K562 (cell line): ENCODE data around the gene ZSWIM8. TPM values are rescaled to one million over a fixed set of nuclear protein-coding genes. Genes with fewer than 3 reads are reported as not detected.
A peak's percentile ranks its signal among the peaks of the same experiment; 100 is the strongest.

Source experiments
- ATAC-seq: fragments of 200-7000 bp; cut with Tn5 transposase; 3 replicates; pipeline ENCODE4 v1.9.1; 2020; ENCODE audit warnings: moderate library complexity
- BruUV-seq: library from RNA; stranded (reverse); fragments of 400-500 nt; replicated peaks from 2 replicates; lab custom pipeline; 2021; lab: Mats Ljungman, UMichigan
- CTCF ChIA-PET: fragments of 300-600 bp; formaldehyde crosslinking; extraction: SDS; loops from one replicate; lab custom pipeline; 2021; ENCODE audit warnings: low intra/inter-chr PET ratio; lab: Yijun Ruan, JAX
- POLR2A ChIA-PET: fragments of 300-600, 350-650 bp; sonication (Branson Sonifier 250); formaldehyde crosslinking; extraction: SDS; loops from one replicate; lab custom pipeline; 2021; ENCODE audit warnings: antibody characterized with exemption, inconsistent platforms; lab: Yijun Ruan, JAX
- DNase-seq, 4 experiments: peaks; one replicate each; pipeline versions ENCODE4 v3.0.0 to v3.0.0-alpha.2; 2011 to 2018; ENCODE audit warnings: low spot score in 3 of 4, mixed read lengths in 3 of 4; ENCODE audit errors: extremely low read depth in 1 of 4
- FAIRE-seq: peaks from 2 replicates; lab custom pipeline; 2011; peaks lifted over from hg19 to GRCh38; lab: Jason Lieb, UNC
- H2AFZ ChIP-seq: 2 replicates; pipeline ENCODE4 v1.6.0; 2011; ENCODE audit warnings: low read depth, low read length, control low read depth, inconsistent platforms
- H3K27ac ChIP-seq: fragments of 200-600 bp; 3 replicates; pipeline ENCODE4 v1.8.0; 2011; ENCODE audit warnings: low read depth, mild to moderate bottlenecking, control low read depth, inconsistent platforms, low read length, moderate library complexity, mixed read lengths; ENCODE audit errors: extremely low read depth
- H3K27me3 ChIP-seq, 2 experiments: fragments of 300-600 bp in 1 of 2; 2 replicates in 1 of 2; 3 replicates in 1 of 2; pipeline versions ENCODE4 v1.6.0 to v1.8.0; 2011; ENCODE audit warnings: inconsistent platforms in 2 of 2, low read length in 2 of 2, mild to moderate bottlenecking in 1 of 2, mixed read lengths in 1 of 2, moderate library complexity in 1 of 2; ENCODE audit not compliant: control insufficient read depth in 2 of 2, insufficient read depth in 2 of 2
- H3K36me3 ChIP-seq: fragments of 300-600 bp; 3 replicates; pipeline ENCODE4 v1.8.0; 2011; ENCODE audit warnings: mild to moderate bottlenecking, low read length, inconsistent platforms; ENCODE audit not compliant: control insufficient read depth, insufficient read depth
- H3K4me1 ChIP-seq, 2 experiments: fragments of 200-600 bp in 1 of 2; replicated peaks in 1 of 2; 2 replicates in 1 of 2; 3 replicates in 1 of 2; pipeline versions ENCODE4 v1.5.1 to v1.8.0; 2011; ENCODE audit warnings: inconsistent platforms in 2 of 2, low read length in 2 of 2, mild to moderate bottlenecking in 1 of 2, mixed read lengths in 1 of 2, moderate library complexity in 1 of 2; ENCODE audit not compliant: control insufficient read depth in 2 of 2, insufficient read depth in 2 of 2
- H3K4me2 ChIP-seq: 2 replicates; pipeline ENCODE4 v1.6.1; 2011; ENCODE audit warnings: low read length, control low read depth, inconsistent platforms, mixed read lengths; ENCODE audit not compliant: insufficient read depth
- H3K4me3 ChIP-seq: fragments of 200-600 bp; sonication (generic), shearing (Covaris generic); 2 replicates; pipeline ENCODE4 v1.5.1; 2016; ENCODE audit warnings: control low read depth, inconsistent platforms
- H3K79me2 ChIP-seq: fragments of 200-600 bp; 3 replicates; pipeline ENCODE4 v1.8.0; 2011; ENCODE audit warnings: low read length, inconsistent platforms; ENCODE audit not compliant: control insufficient read depth, insufficient read depth
- H3K9ac ChIP-seq, 2 experiments: 2 replicates each; pipeline versions ENCODE4 v1.6.0 to v1.6.1; 2011; ENCODE audit warnings: low read depth in 2 of 2, low read length in 2 of 2, control low read depth in 1 of 2, inconsistent platforms in 1 of 2, mild to moderate bottlenecking in 1 of 2, mixed read lengths in 1 of 2; ENCODE audit not compliant: insufficient read depth in 1 of 2
- H3K9me1 ChIP-seq: one replicate; pipeline ENCODE4 v1.6.0; 2011; ENCODE audit warnings: inconsistent platforms, mild to moderate bottlenecking, low read length, moderate library complexity; ENCODE audit not compliant: control insufficient read depth, insufficient read depth
- H3K9me3 ChIP-seq: replicated peaks from 2 replicates; pipeline ENCODE4 v1.5.1; 2011; ENCODE audit warnings: low read depth, low read length, inconsistent platforms; ENCODE audit not compliant: control insufficient read depth, insufficient read depth
- H4K20me1 ChIP-seq: replicated peaks from 2 replicates; pipeline ENCODE4 v1.6.1; 2011; ENCODE audit warnings: low read length, inconsistent platforms, mixed read lengths; ENCODE audit not compliant: control insufficient read depth, insufficient read depth
- MYC ChIP-seq, 2 experiments: fragments of 250-450 bp in 1 of 2; sonication (Bioruptor Pico) in 1 of 2; IDR thresholded peaks; 2 replicates each; pipeline versions ENCODE4 v1.5.1 to v1.6.1; 2012 to 2021; ENCODE audit warnings: low read depth in 2 of 2, borderline replicate concordance in 1 of 2, improper control_type of control experiment in 1 of 2, low read length in 1 of 2, mild to moderate bottlenecking in 1 of 2, moderate library complexity in 1 of 2
- POLR2AphosphoS5 ChIP-seq: IDR thresholded peaks from 2 replicates; pipeline ENCODE4 v1.6.1; 2011; ENCODE audit warnings: mild to moderate bottlenecking, low read depth, low read length, moderate library complexity; ENCODE audit not compliant: control insufficient read depth, insufficient read depth
- RBFOX2 ChIP-seq: fragments of 200-400 bp; formaldehyde crosslinking; IDR thresholded peaks from 2 replicates; pipeline ENCODE4 v1.6.1; 2017; ENCODE audit warnings: low read depth, mild to moderate bottlenecking, low read length, moderate library complexity
- TBL1XR1 ChIP-seq, 2 experiments: IDR thresholded peaks; 2 replicates each; pipeline ENCODE4 v1.6.1; 2012; ENCODE audit warnings: improper control_type of control experiment in 2 of 2, low read length in 2 of 2, mild to moderate bottlenecking in 1 of 2
- ZNF57 ChIP-seq: fragments of 450-650 bp; formaldehyde crosslinking; IDR thresholded peaks from 2 replicates; pipeline ENCODE4 v1.4.0; 2020; ENCODE audit warnings: mild to moderate bottlenecking, moderate library complexity
- whole genome bisulfite sequencing: fragments of 100-300 bp; shearing (Covaris generic); methylation state at CpG from one replicate; pipeline ENCODE4 v1.1.6; 2016; ENCODE audit warnings: low coverage, mixed read lengths; ENCODE audit not compliant: insufficient coverage; ENCODE audit errors: missing lambda C conversion rate; 5-methylcytosine and 5-hydroxymethylcytosine counted together
- in situ Hi-C: fragments of 300-500 bp; cut with MboI; formaldehyde crosslinking; loops from 4 replicates; pipeline ENCODE4 v1.15.0; 2018; ENCODE audit warnings: inconsistent platforms, mixed read lengths
- intact Hi-C: fragments of 100-400 bp; cut with micrococcal nuclease; formaldehyde crosslinking; loops from 2 replicates; pipeline ENCODE4 v1.14.2; 2022
- polyA plus RNA-seq, 8 experiments: library from polyadenylated mRNA; depleted of rRNA in 4 of 8; stranded (reverse) in 5 of 8; unstranded in 3 of 8; fragments of >200 nt; fragmentation: Nextera tagmentation in 2 of 8; fragmentation: Illumina TruSeq in 1 of 8; extraction: Ambion mirVana in 2 of 8; extraction: Trizol in 1 of 8; gene quantifications; 2 replicates each; pipeline versions ENCODE4 v1.2.1 to v1.2.3, GENCODE V29; 2011 to 2014; ENCODE audit warnings: inconsistent platforms in 1 of 8, missing spikeins in 1 of 8
- total RNA-seq, 7 experiments: library from RNA; depleted of rRNA in 6 of 7; stranded (reverse); fragments of >200 nt in 6 of 7; fragmentation: Illumina TruSeq in 2 of 7; extraction: Trizol in 2 of 7; gene quantifications; 2 replicates each; pipeline versions ENCODE4 v1.2.1 to v1.2.3, GENCODE V29; 2011 to 2021; ENCODE audit warnings: low replicate concordance in 1 of 7

ZSWIM8 gene
- total and polyA plus RNA-seq, 9 of the 15 experiments (the other 6 are each of a cell fraction or from before 2014, with no cell fraction given), result 5.6 to 47.8 (median 26.7) TPM

DNA sequence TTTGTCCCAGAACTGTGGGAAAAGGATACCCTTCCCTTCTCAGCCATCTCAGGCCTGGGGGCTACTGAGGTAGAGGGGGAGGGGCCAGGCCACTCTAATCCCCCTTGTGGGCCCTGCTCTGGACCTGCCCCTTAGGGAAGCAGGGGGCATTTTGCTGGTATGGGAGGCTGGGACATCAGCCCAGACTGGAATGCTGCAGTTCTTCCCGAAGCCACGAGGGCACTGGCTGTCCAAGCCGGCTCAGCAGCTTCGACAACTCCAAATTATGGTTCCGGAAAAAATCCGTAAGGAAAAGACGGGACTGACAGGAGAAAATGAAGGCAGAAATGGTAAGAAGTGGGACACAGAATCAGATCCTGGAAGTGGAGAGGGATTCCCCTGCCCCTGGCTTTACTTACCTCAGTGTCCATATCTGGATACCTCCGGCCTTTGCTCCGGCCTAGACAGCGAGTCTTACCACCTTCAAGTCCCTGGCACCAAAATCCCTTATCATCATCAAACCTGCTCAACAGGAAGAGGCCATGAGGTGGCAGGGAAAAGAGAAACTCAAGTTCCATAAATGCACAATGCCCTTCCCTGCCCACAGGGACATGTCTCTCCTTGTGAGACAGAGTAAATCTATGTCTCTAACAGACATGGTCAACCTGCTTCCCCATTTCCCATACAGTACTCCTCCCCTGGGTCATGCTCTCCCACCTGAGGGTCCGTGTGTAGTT lies 17.0 kb downstream of the ZSWIM8 start:
- FAIRE-seq (no peak), DNase-seq (no peak)
- no peaks in the 10 kb centered on the region for H3K79me2 ChIP-seq
- peaks cover 0 to 13% of the 10 kb centered on the region in 2 experiments; a peak in 3 of 5 replicates for H3K4me1 ChIP-seq
- H3K9me3 ChIP-seq, result no peaks in the 10 kb centered on the region
- H2AFZ ChIP-seq, result no peak overlapping the region
- peak overlapping the region in 1 of 2 experiments; percentile 49; a peak in 1 of 4 replicates for H3K9ac ChIP-seq
- TSS peak; percentile 12 for BruUV-seq
- in situ Hi-C loops, result no loop called here
- POLR2A ChIA-PET, result interaction anchor here (0.7 to 0.9 kb wide), 2 partner anchors 16 to 1057 kb away, joined by 3 to 4 read pairs; no protein-coding TSS in a partner anchor
- H4K20me1 ChIP-seq, result peaks cover 5% of the 10 kb centered on the region
- H3K4me2 ChIP-seq, result no peak overlapping the region
- TF ChIP-seq RBFOX2 (0 out of 2 replicates have a peak, but pooled peaks have one; percentile 17), MYC (IDR thresholded peaks at IDR 0.05; ENCODE audit: low read depth, low read length) (no peak), MYC (CRISPR knock-in tag; IDR thresholded peaks at IDR 0.05; ENCODE audit: borderline replicate concordance, low read depth) (no peak), POLR2AphosphoS5 (peak; percentile 5; the same call in 1 of the 2 replicates), ZNF57 (CRISPR knock-in tag) (0 out of 2 replicates have a peak, but pooled peaks have one; percentile 20), TBL1XR1 (IDR thresholded peaks at IDR 0.05; ENCODE audit: low read length in 2 of 2) (no peak)
- TF ChIP-seq, all 486 proteins: peak for 3
- Histone ChIP-seq H3K27me3 (no peaks in the 10 kb centered on the region), H3K9me1 (peaks cover 5% of the 10 kb centered on the region), H3K27ac (no peak overlapping the region), H3K36me3 (peaks cover 93% of the 10 kb centered on the region), H3K4me3 (no peak overlapping the region)
- intact Hi-C loops, result no loop called here
- no peak for ATAC-seq
- CTCF ChIA-PET, result no interaction called here
- 90% methylated on average over 11 of the region's 11 CpGs for WGBS
